DMS 273 treated with DMSO at 0.1 percent for 48 hours (cell line): ENCODE measurements around the gene FTCD.

Experiments used
- DNase-seq: peaks from one replicate; lab custom pipeline; 2025; lab: John Stamatoyannopoulos, UW

FTCD gene

GRCh38 chr21:46093668-46094400, 61.5 kb downstream of the FTCD start:
- no peak for DNase-seq

- DNase-seq = no peak
Measured at GRCh38 chr21:46092811-46093667, 62.3 kb downstream of the FTCD start.

GRCh38 chr21:46092026-46092764, 63.2 kb downstream of the FTCD start:
- DNase-seq = no peak

GRCh38 chr21:46091631-46092025, 63.8 kb downstream of the FTCD start:
- DNase-seq = no peak

- no peak for DNase-seq
Measured at GRCh38 chr21:46091118-46091517, 64.3 kb downstream of the FTCD start.

- no peak for DNase-seq
Measured at GRCh38 chr21:46089285-46089684, 66.1 kb downstream of the FTCD start.

- DNase-seq = no peak
Measured at GRCh38 chr21:46088189-46088588, 67.2 kb downstream of the FTCD start.

GRCh38 chr21:46087641-46088040, 67.7 kb downstream of the FTCD start:
- DNase-seq = no peak
